ENCODE measurements around the gene TAF6. TPM values are rescaled to one million over a fixed set of nuclear protein-coding genes. Genes with fewer than 3 reads are reported as not detected.
A peak's percentile ranks its signal among the peaks of the same experiment; 100 is the strongest.

TAF6 gene
- total and polyA plus RNA-seq, 9 of the 15 experiments (the other 6 are each of a cell fraction or from before 2014, with no cell fraction given): 0.78 to 78.7 (median 21.3) TPM

DNA sequence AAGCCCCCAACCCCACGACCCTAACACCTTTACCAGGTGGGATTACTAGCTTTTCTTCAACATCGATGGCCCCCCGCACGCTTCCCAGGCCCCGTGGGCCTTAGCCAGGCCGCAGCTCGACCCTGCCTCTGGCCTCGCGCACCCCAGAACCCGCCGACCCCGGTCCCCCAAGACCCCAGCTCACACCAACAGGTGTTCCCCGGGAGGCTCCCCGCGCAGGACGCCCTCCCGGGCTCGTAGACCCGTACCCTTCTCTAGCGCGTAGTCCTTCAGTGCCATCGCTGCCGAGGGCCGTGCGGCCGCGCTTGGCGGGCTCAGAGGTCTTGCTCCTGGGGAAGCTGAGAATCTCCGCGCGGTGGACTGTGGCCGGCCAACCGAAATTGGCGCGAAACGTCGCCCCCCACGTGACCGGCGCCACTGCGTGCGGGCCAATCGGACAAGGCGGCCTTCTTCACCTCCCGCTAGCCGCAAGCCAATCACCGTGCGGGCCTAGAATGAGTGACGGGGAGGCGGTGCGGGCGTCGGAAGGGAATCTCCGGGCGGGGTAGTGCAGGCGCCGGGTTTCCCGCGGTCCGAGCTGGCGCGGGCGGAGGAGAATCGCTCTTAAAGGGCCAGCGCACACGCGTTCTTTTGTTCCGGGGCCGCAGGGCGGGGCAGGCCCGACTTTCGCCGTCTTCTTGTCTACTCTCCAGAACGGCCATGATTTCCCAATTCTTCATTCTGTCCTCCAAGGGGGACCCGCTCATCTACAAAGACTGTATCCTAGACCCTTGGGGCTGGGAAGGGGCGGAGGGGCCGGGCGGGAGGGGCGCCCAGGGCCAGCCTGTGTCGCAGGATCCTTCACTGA is 17.9 kb downstream of the TAF6 start, which contains the start of the genes AP4M1 and MCM7:
TSS of gene AP4M1 (plus strand) at position 628 of the 847 bp plus-strand sequence. CDS start at position 700, 72 bp downstream.
TSS of gene MCM7 (minus strand) at position 382 of the 847 bp plus-strand sequence. CDS start at position 279, 103 bp downstream.
- peaks cover 51% of the 10 kb centered on the region for H3K79me2 ChIP-seq (ENCODE audit: control insufficient read depth, insufficient read depth, low read length)
- in situ Hi-C loops (cut with MboI) (no loop called here), intact Hi-C loops (cut with micrococcal nuclease) (loop anchor here (1.0 to 2.0 kb wide), 3 partner anchors 18 to 26 kb away; partner anchors contain the start of genes CNPY4 and TAF6)
- BruUV-seq (replicated peaks): no TSS peak
- peak within 1 kb of the TSS; percentile 98 for H3K4me3 ChIP-seq
- peaks cover 9 to 35% of the 10 kb centered on the region in 2 experiments; a peak in 4 of 5 replicates for H3K4me1 ChIP-seq (replicated peaks in 1 of 2; ENCODE audit: control insufficient read depth in 2 of 2, insufficient read depth in 2 of 2, low read length in 2 of 2)
- ChIA-PET CTCF (ENCODE audit: low intra/inter-chr PET ratio) (no interaction called here), POLR2A (interaction anchor here (0.6 to 4.6 kb wide), 17 partner anchors 11 to 333 kb away, joined by 3 to 115 read pairs (median 4); partner anchors contain the start of genes COPS6, LAMTOR4, MBLAC1 and ZNF3)
- peak within 1 kb of the TSS; percentile 92 for H3K4me2 ChIP-seq (ENCODE audit: insufficient read depth, low read length)
- H3K27me3 ChIP-seq (ENCODE audit: control insufficient read depth in 2 of 2, insufficient read depth in 2 of 2, low read length in 2 of 2): no peaks in the 10 kb centered on the region
- H3K9me1 ChIP-seq (ENCODE audit: control insufficient read depth, insufficient read depth, low read length): peaks cover 3% of the 10 kb centered on the region
- ATAC-seq: peak; percentile 95
- H4K20me1 ChIP-seq (replicated peaks; ENCODE audit: control insufficient read depth, insufficient read depth, low read length): peaks cover 32% of the 10 kb centered on the region
- under 1% methylated on average over 74 of the region's 80 CpGs for WGBS (ENCODE audit: insufficient coverage, low coverage, missing lambda C conversion rate)
- peak within 1 kb of the TSS; percentile 99 to 100 for H3K9ac ChIP-seq (ENCODE audit: insufficient read depth in 1 of 2, low read depth in 2 of 2, low read length in 2 of 2)
- H3K27ac ChIP-seq (ENCODE audit: extremely low read depth, low read depth, low read length): peak within 1 kb of the TSS; percentile 100
- H2AFZ ChIP-seq (ENCODE audit: low read depth, low read length): peak within 1 kb of the TSS; percentile 91
- H3K9me3 ChIP-seq (replicated peaks; ENCODE audit: control insufficient read depth, insufficient read depth, low read depth, low read length): no peaks in the 10 kb centered on the region
- peak; percentile 98 to 100 (median 99) for DNase-seq (ENCODE audit: extremely low read depth in 1 of 4, low spot score in 3 of 4)
- H3K36me3 ChIP-seq (ENCODE audit: control insufficient read depth, insufficient read depth, low read length): peaks cover 67% of the 10 kb centered on the region
- FAIRE-seq: peak; percentile 94
- no peak for TF ChIP-seq IRF9 (tag; IDR thresholded peaks at IDR 0.05)
- TF ChIP-seq NR4A1 (CRISPR knock-in tag; IDR thresholded peaks at IDR 0.05): peak; percentile 80
- TF ChIP-seq NR4A1 (tag; IDR thresholded peaks at IDR 0.05): no peak
- no peak for TF ChIP-seq ETV6 (IDR thresholded peaks at IDR 0.05; ENCODE audit: borderline replicate concordance in 1 of 2, low read depth in 2 of 2, low read length in 1 of 2)
- TF ChIP-seq ETV6 (CRISPR knock-in tag; IDR thresholded peaks at IDR 0.05; ENCODE audit: borderline replicate concordance): no peak
- TF ChIP-seq ZNF124 (CRISPR knock-in tag; IDR thresholded peaks at IDR 0.05): peak; percentile 40; the same call in 1 of the 2 replicates
- TF ChIP-seq TEAD2 (tag; IDR thresholded peaks at IDR 0.05): no peak
- no peak for TF ChIP-seq ZNF696 (CRISPR knock-in tag; conservative IDR thresholded peaks at IDR 0.05)
- TF ChIP-seq TEAD1 (CRISPR knock-in tag; IDR thresholded peaks at IDR 0.05): peak in 1 of 2 experiments; percentile 87; a peak in 1 of 4 replicates
- no peak for TF ChIP-seq ILK (tag; IDR thresholded peaks at IDR 0.05; ENCODE audit: borderline replicate concordance, low read depth)
- no peak for TF ChIP-seq U2AF2 (optimal IDR thresholded peaks at IDR 0.05; ENCODE audit: low read depth, low read length)
- TF ChIP-seq ZNF140 (CRISPR knock-in tag; IDR thresholded peaks at IDR 0.05): no peak
- no peak for TF ChIP-seq YBX1 (IDR thresholded peaks at IDR 0.05)
- peak; percentile 36; the same call in 1 of the 2 replicates for TF ChIP-seq HES1 (IDR thresholded peaks at IDR 0.05; ENCODE audit: low read depth)
- TF ChIP-seq, protein P1, sequence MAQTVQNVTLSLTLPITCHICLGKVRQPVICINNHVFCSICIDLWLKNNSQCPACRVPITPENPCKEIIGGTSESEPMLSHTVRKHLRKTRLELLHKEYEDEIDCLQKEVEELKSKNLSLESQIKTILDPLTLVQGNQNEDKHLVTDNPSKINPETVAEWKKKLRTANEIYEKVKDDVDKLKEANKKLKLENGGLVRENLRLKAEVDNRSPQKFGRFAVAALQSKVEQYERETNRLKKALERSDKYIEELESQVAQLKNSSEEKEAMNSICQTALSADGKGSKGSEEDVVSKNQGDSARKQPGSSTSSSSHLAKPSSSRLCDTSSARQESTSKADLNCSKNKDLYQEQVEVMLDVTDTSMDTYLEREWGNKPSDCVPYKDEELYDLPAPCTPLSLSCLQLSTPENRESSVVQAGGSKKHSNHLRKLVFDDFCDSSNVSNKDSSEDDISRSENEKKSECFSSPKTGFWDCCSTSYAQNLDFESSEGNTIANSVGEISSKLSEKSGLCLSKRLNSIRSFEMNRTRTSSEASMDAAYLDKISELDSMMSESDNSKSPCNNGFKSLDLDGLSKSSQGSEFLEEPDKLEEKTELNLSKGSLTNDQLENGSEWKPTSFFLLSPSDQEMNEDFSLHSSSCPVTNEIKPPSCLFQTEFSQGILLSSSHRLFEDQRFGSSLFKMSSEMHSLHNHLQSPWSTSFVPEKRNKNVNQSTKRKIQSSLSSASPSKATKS (CRISPR knock-in tag; IDR thresholded peaks at IDR 0.05): 0 out of 2 replicates have a peak, but pooled peaks have one; percentile 11
- no peak for TF ChIP-seq ZNF134 (CRISPR knock-in tag; conservative IDR thresholded peaks at IDR 0.05)

Measured in K562 (cell line).